Measurements from ENCODE around the gene FRZB.

The FRZB gene

GRCh38 chr2:182814804-182815203 is 51.6 kb downstream of the FRZB start:
- TF ChIP-seq GATA3 (IDR thresholded peaks at IDR 0.05; ENCODE audit: low read depth, low read length) (no peak), GATA2 (IDR thresholded peaks at IDR 0.05; ENCODE audit: low read depth, low read length) (no peak)

DNA sequence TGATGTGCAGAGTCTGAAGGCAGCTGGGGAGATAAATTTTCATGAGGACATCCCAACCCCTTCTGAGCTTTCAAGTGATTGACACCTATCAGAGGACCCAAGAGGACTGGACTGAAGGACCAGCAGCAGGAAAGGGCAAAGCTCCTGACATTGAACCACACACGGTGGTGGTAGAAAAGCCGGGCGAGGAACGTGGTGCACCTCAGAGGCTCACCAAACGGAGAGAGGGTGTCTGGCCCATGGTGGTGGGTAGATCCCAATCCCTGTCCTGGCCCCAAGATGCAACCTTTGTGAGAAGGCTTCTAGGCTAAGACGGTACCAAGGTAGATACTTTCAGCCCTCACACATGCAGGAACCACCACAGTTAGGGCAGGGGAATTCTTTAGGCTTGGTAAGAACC is 52.1 kb downstream of the FRZB start:
- TF ChIP-seq GATA2 (IDR thresholded peaks at IDR 0.05; ENCODE audit: low read depth, low read length) (no peak), GATA3 (IDR thresholded peaks at IDR 0.05; ENCODE audit: low read depth, low read length) (no peak)

GRCh38 chr2:182810087-182810486 is 56.4 kb downstream of the FRZB start:
- TF ChIP-seq GATA3 (IDR thresholded peaks at IDR 0.05; ENCODE audit: low read depth, low read length) (no peak), GATA2 (IDR thresholded peaks at IDR 0.05; ENCODE audit: low read depth, low read length) (no peak)

- no peak for TF ChIP-seq GATA3 (IDR thresholded peaks at IDR 0.05; ENCODE audit: low read depth, low read length)
- no peak for TF ChIP-seq GATA2 (IDR thresholded peaks at IDR 0.05; ENCODE audit: low read depth, low read length)
Observed at GRCh38 chr2:182807319-182807718, 59.1 kb downstream of the FRZB start.

DNA sequence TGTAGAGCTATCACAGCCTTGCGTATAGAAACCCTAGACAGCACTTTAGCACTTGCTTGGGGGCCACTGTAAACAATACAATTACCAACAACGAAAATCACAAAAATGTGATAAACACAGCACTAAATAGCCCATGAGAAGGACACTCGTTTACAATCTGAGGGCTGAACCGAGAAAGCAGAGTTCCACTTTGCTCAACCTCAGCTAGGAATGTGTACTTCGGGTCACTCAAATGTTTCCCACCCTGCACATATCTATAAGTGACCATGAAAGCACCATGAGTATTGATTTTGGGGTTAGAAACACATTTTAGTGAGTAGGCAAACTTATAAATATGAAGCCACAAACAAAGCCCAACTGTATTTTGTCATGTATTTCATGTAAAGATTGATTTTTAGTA is 62.3 kb downstream of the FRZB start:
- TF ChIP-seq GATA3 (IDR thresholded peaks at IDR 0.05; ENCODE audit: low read depth, low read length) (no peak), GATA2 (IDR thresholded peaks at IDR 0.05; ENCODE audit: low read depth, low read length) (no peak)

GRCh38 chr2:182798736-182799135 is 67.7 kb downstream of the FRZB start:
- TF ChIP-seq GATA3 (IDR thresholded peaks at IDR 0.05; ENCODE audit: low read depth, low read length) = no peak

DNA sequence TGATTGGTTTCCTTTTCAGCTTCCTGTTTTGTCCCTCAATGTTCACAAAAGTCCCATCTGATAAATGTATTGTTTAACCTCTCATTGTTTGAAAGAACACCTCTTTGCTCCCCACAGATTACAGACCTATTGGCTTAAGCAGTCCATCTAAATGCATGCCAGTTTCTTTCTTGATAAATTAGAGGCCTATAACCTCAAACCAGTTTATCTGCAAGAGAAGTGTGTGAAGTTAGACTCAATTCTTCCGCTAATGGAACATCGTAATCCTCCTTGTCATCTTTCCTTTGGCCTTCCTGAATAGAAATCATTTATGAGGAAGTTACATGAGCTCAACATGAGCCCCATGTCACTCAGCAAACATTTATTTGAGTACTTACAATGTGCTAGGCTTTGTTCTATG is 74.0 kb downstream of the FRZB start:
- TF ChIP-seq GATA2 (IDR thresholded peaks at IDR 0.05; ENCODE audit: low read depth, low read length) (no peak), GATA3 (IDR thresholded peaks at IDR 0.05; ENCODE audit: low read depth, low read length) (no peak)

- peak; percentile 74 for TF ChIP-seq GATA3 (IDR thresholded peaks at IDR 0.05; ENCODE audit: low read depth, low read length)
- TF ChIP-seq GATA2 (IDR thresholded peaks at IDR 0.05; ENCODE audit: low read depth, low read length) = 0 out of 2 replicates have a peak, but pooled peaks have one; percentile 29
Observed at GRCh38 chr2:182784777-182785176, 81.7 kb downstream of the FRZB start.

GRCh38 chr2:182784058-182784706 is 82.3 kb downstream of the FRZB start:
- TF ChIP-seq GATA2 (IDR thresholded peaks at IDR 0.05; ENCODE audit: low read depth, low read length) = no peak
- TF ChIP-seq GATA3 (IDR thresholded peaks at IDR 0.05; ENCODE audit: low read depth, low read length) = no peak
